LNCAP (cell line): Measurements from ENCODE around the gene USP7.

Experiments
- CTCF ChIP-seq: fragments of 450-650 bp; IDR thresholded peaks from 2 replicates; pipeline ENCODE4 v1.5.1; 2017; ENCODE audit warnings: mild to moderate bottlenecking

The USP7 gene

GRCh38 chr16:8903004-8903403 lies 60.7 kb downstream of the USP7 start:
- TF ChIP-seq CTCF, result no peak

GRCh38 chr16:8901320-8901861 lies 62.3 kb downstream of the USP7 start:
- TF ChIP-seq CTCF, result no peak

GRCh38 chr16:8900343-8900742 lies 63.4 kb downstream of the USP7 start:
- TF ChIP-seq CTCF, result no peak

GRCh38 chr16:8899709-8900317 lies 63.9 kb downstream of the USP7 start:
- TF ChIP-seq CTCF, result no peak

- TF ChIP-seq CTCF, result no peak
These were observed 64.9 kb downstream of the USP7 start for GRCh38 chr16:8898660-8899318.

GRCh38 chr16:8894736-8895334 lies 68.9 kb downstream of the USP7 start:
- no peak for TF ChIP-seq CTCF

- no peak for TF ChIP-seq CTCF
These were observed 69.6 kb downstream of the USP7 start for GRCh38 chr16:8893976-8894690.
